Measurements from ENCODE around the gene TTC28. TPM values are rescaled to one million over a fixed set of nuclear protein-coding genes. Genes with fewer than 3 reads are reported as not detected.
"Not testable (repeated sequence)": the region's sequence is repeated elsewhere in the genome, so short reads cannot be mapped to it uniquely, and the experiment has no call there.

The TTC28 gene
- total RNA-seq, 1 donor from 2014 or later = 70.8 TPM

GRCh38 chr22:28497188-28497587 is 182.5 kb downstream of the TTC28 start:
- no peak for DNase-seq (ENCODE audit: low spot score)
- H3K4me3 Mint-ChIP-seq (ENCODE audit: unreplicated experiment) = no peak overlapping the region
- H3K4me1 Mint-ChIP-seq (ENCODE audit: unreplicated experiment) = peaks cover 5% of the 10 kb centered on the region
- no peak overlapping the region for H3K27ac Mint-ChIP-seq (ENCODE audit: unreplicated experiment)
- H3K9me3 Mint-ChIP-seq (ENCODE audit: unreplicated experiment) = no peaks in the 10 kb centered on the region
- no peaks in the 10 kb centered on the region for H3K36me3 Mint-ChIP-seq (ENCODE audit: low read depth, unreplicated experiment)
- H3K27me3 Mint-ChIP-seq (ENCODE audit: unreplicated experiment) = no peaks in the 10 kb centered on the region
- TF ChIP-seq CTCF (IDR thresholded peaks at IDR 0.05; ENCODE audit: unreplicated experiment) = no peak

- not testable (repeated sequence) for H3K27me3 Mint-ChIP-seq (ENCODE audit: unreplicated experiment); H3K4me3 Mint-ChIP-seq (ENCODE audit: unreplicated experiment); H3K27ac Mint-ChIP-seq (ENCODE audit: unreplicated experiment); H3K9me3 Mint-ChIP-seq (ENCODE audit: unreplicated experiment); H3K36me3 Mint-ChIP-seq (ENCODE audit: low read depth, unreplicated experiment); H3K4me1 Mint-ChIP-seq (ENCODE audit: unreplicated experiment); DNase-seq (ENCODE audit: low spot score)
These were observed 188.4 kb downstream of the TTC28 start for GRCh38 chr22:28491289-28491688.

- TF ChIP-seq CTCF (IDR thresholded peaks at IDR 0.05; ENCODE audit: unreplicated experiment) = no peak
- Mint-ChIP-seq H3K27me3 (ENCODE audit: unreplicated experiment) (no peaks in the 10 kb centered on the region), H3K27ac (ENCODE audit: unreplicated experiment) (no peak overlapping the region), H3K4me1 (ENCODE audit: unreplicated experiment) (no peaks in the 10 kb centered on the region), H3K9me3 (ENCODE audit: unreplicated experiment) (no peaks in the 10 kb centered on the region), H3K36me3 (ENCODE audit: low read depth, unreplicated experiment) (no peaks in the 10 kb centered on the region), H3K4me3 (ENCODE audit: unreplicated experiment) (no peak overlapping the region)
- DNase-seq (ENCODE audit: low spot score) = no peak
These were observed 190.8 kb downstream of the TTC28 start for GRCh38 chr22:28488825-28489224.

GRCh38 chr22:28484662-28485061 is 195.0 kb downstream of the TTC28 start:
- H3K27me3 Mint-ChIP-seq (ENCODE audit: unreplicated experiment) = no peaks in the 10 kb centered on the region
- no peaks in the 10 kb centered on the region for H3K36me3 Mint-ChIP-seq (ENCODE audit: low read depth, unreplicated experiment)
- no peak for TF ChIP-seq CTCF (IDR thresholded peaks at IDR 0.05; ENCODE audit: unreplicated experiment)
- no peaks in the 10 kb centered on the region for H3K4me1 Mint-ChIP-seq (ENCODE audit: unreplicated experiment)
- H3K27ac Mint-ChIP-seq (ENCODE audit: unreplicated experiment) = no peak overlapping the region
- H3K4me3 Mint-ChIP-seq (ENCODE audit: unreplicated experiment) = no peak overlapping the region
- no peaks in the 10 kb centered on the region for H3K9me3 Mint-ChIP-seq (ENCODE audit: unreplicated experiment)
- DNase-seq (ENCODE audit: low spot score) = no peak

- no peaks in the 10 kb centered on the region for H3K4me1 Mint-ChIP-seq (ENCODE audit: unreplicated experiment)
- TF ChIP-seq CTCF (IDR thresholded peaks at IDR 0.05; ENCODE audit: unreplicated experiment) = no peak
- no peaks in the 10 kb centered on the region for H3K9me3 Mint-ChIP-seq (ENCODE audit: unreplicated experiment)
- no peak overlapping the region for H3K27ac Mint-ChIP-seq (ENCODE audit: unreplicated experiment)
- H3K36me3 Mint-ChIP-seq (ENCODE audit: low read depth, unreplicated experiment) = no peaks in the 10 kb centered on the region
- H3K4me3 Mint-ChIP-seq (ENCODE audit: unreplicated experiment) = no peak overlapping the region
- DNase-seq (ENCODE audit: low spot score) = no peak
- no peaks in the 10 kb centered on the region for H3K27me3 Mint-ChIP-seq (ENCODE audit: unreplicated experiment)
These were observed 197.9 kb downstream of the TTC28 start for GRCh38 chr22:28481725-28482124.

Data from endothelial cell (in vitro differentiated cells).